HG03469 (cell line): ENCODE results near the gene CPA2.
"Not testable (repeated sequence)": the region's sequence is repeated elsewhere in the genome, so short reads cannot be mapped to it uniquely, and the experiment has no call there.

Experiments used
- ATAC-seq: cut with Tn5 transposase; IDR thresholded peaks from one replicate; pipeline ENCODE4 v1.9.1; 2021; ENCODE audit warnings: mild to moderate bottlenecking, moderate library complexity, moderate number of reproducible peaks; ENCODE audit not compliant: unreplicated experiment

CPA2 gene

GRCh38 chr7:130304878-130305277 is 38.2 kb downstream of the CPA2 start:
- ATAC-seq, result no peak

- ATAC-seq, result no peak
Observed at GRCh38 chr7:130305433-130306042, 38.9 kb downstream of the CPA2 start.

GRCh38 chr7:130309986-130310385 is 43.3 kb downstream of the CPA2 start:
- ATAC-seq, result no peak

GRCh38 chr7:130314305-130314704 is 47.6 kb downstream of the CPA2 start:
- no peak for ATAC-seq

- no peak for ATAC-seq
Observed at GRCh38 chr7:130319541-130319940, 52.9 kb downstream of the CPA2 start.

GRCh38 chr7:130321542-130322229 is 55.0 kb downstream of the CPA2 start:
- not testable (repeated sequence) for ATAC-seq

- ATAC-seq, result no peak
Observed at GRCh38 chr7:130322615-130323014, 56.0 kb downstream of the CPA2 start.

GRCh38 chr7:130324306-130324943 is 57.8 kb downstream of the CPA2 start:
- no peak for ATAC-seq

- ATAC-seq, result no peak
Observed at GRCh38 chr7:130329681-130330080, 63.0 kb downstream of the CPA2 start.

- no peak for ATAC-seq
Observed at GRCh38 chr7:130332259-130333053, 65.8 kb downstream of the CPA2 start.

- ATAC-seq, result no peak
Observed at GRCh38 chr7:130333832-130334231, 67.2 kb downstream of the CPA2 start.

GRCh38 chr7:130334274-130334673 is 67.6 kb downstream of the CPA2 start:
- ATAC-seq, result no peak

- ATAC-seq, result no peak
Observed at GRCh38 chr7:130337410-130337971, 70.8 kb downstream of the CPA2 start.

- no peak for ATAC-seq
Observed at GRCh38 chr7:130338233-130338632, 71.6 kb downstream of the CPA2 start.
